CD4-positive, alpha-beta T cell treated with Interleukin-2 at 100 ng/mL for 4 hours (primary cell): Measurements from ENCODE around the gene TCP11.

Experiments
- DNase-seq: peaks from one replicate; pipeline ENCODE4 v3.0.0-alpha.2; 2020; ENCODE audit warnings: low spot score

TCP11 gene

GRCh38 chr6:35080821-35081425 is 60.2 kb downstream of the TCP11 start:
- DNase-seq: no peak

GRCh38 chr6:35080016-35080680 is 61.0 kb downstream of the TCP11 start:
- DNase-seq: no peak

DNA sequence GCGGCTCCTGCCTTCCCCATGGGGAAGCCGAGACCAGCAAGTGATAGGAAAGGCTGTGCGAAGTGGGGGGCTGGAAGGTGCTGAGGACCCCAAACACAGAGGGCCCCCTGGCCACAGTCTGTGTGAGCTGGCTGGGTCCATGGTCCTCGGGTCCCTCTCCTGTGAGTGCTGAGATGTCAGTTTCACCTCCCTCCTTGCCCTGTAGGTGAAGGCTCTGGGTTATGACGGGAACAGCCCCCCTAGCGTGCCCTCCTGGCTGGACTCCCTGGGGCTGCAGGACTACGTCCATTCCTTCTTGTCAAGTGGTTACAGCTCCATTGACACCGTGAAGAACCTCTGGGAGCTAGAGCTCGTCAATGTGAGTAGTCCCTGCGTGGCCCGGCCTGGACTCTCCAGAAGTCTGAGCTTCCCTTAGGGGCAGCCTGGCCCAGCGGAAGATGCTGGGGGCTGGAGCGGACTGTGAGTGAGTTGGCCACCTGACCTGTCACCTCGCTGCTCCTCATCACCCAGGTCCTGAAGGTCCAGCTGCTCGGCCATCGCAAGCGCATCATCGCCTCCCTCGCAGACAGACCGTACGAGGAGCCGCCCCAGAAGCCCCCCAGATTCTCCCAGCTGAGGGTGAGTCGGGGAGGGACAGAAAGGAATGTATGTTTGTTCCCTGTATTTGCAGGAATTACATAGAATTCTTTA is 61.7 kb downstream of the TCP11 start:
- no peak for DNase-seq

DNA sequence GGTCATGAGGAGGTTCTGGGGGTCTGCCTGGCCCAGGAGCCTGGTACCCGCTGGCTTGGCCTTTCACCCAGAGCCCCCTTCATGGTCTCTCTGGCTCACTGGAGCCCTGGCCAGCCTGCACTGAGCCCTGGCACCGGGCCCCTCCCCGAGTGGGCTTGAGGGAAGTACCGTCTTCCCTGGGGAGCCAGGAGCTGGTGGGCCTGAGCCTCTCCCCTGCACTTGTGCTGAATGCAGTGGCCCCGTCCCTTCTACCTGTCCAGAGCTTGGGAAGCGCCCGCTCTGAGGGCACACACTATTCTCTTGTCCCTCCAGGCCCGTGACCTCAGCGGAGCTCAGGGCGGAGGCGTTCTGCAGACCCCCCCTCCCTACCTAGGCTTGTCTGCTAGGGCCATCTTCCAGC is 62.2 kb downstream of the TCP11 start:
- DNase-seq: no peak

- no peak for DNase-seq
These were observed 62.8 kb downstream of the TCP11 start for GRCh38 chr6:35078226-35078850.

DNA sequence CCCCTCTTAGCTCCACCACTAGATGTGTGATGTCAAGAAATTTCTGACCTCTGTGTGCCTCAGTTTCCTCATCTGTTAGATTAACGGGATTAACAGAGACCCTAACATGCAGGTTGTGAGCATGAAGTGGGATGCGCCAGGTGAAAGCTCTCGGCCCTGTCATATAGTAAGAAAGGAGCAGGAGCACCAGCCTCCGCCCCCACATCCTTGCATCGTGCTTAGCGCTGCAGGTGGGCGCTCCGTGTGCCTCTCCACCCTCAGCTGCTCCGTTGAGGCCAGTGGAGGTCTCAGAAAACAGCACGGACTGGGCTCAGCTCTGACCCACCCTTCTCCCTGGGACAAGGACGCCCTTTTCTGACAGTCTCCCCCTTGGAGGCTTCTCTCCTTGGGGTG is 63.4 kb downstream of the TCP11 start:
- DNase-seq: no peak

GRCh38 chr6:35076997-35077712 is 64.0 kb downstream of the TCP11 start:
- no peak for DNase-seq

- no peak for DNase-seq
These were observed 67.2 kb downstream of the TCP11 start for GRCh38 chr6:35073766-35074471.

GRCh38 chr6:35073211-35073610 is 67.9 kb downstream of the TCP11 start:
- DNase-seq: no peak

- DNase-seq: no peak
These were observed 68.5 kb downstream of the TCP11 start for GRCh38 chr6:35072698-35073055.

DNA sequence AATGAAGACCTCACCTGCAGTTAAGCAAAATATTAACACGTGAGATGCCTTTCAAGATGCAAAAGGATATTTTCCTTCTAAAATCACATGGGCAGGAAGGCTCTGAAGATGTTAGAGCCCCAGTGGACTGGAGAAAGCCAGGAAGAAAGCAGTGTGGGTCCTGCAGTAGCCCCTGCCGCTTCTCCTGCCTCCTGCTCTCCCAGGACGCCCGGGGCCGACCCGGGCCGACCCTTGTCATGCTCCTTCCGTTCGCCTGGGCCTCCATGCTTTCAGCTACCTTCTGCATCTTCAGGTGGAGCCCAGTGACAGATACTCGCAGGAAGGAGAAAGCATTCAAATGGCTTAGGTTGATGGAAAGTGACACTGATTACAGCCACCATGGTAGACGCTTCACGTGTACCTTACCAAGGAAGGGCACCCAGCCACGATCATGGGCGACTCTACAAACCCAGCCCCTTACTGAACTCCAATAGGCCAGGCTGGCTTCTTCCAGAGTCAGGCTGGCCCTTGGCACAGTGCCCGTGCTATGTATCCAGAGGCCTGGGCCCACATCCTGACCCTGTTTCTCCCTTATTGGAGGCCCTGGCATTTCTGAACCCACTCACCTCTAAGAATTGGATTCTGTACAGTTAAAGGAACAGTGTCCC is 69.0 kb downstream of the TCP11 start:
- no peak for DNase-seq

DNA sequence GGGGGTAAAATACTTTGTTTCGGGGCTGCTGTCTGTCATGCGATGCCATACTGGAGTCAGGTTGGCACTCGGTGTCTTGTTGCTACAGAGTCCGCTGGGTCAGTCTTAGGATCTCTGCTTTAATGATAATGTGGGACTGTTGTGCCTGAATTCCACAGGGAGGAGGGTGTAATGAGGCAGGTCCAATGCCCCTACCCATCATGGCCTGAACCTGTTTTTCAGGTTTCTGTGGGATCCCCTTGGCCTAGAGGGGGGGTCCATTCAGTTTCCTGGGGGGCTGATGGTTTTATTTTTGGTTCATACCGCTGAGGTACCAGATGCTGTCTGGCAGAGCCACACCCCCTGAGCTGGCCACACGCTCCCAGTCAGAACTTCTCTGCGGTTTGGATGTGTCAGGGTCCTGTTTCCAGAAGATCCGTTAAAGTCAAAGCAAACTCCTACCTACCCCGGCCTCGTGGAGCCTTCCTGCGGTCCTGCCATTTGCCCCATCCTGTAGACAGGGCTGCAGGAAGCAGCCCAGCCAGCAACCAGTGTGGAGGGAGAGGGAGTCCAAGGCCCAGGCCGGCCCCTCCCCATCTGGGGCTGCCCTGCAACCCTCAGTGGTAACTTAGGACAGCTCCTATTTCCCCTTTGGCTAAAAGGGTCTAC is 69.7 kb downstream of the TCP11 start:
- no peak for DNase-seq

DNA sequence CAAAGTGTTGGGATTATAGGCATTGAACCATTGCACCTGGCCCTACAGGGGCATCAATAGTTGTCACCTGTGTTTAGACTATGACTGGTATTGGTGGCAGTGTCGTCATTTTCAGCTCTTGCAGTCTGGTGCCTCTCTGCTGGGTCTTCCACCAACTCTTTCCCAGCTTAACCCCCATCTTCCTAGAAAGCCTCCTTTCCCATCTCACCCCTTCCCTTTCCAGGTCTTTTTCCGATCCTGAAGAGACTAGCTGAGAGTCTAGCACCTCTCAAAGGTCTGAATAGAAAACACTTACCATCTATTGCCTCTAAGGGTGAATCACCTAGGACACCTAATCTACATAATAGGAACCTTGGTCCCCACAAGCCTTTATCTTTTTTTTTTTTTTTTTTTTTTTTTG is 71.0 kb downstream of the TCP11 start:
- no peak for DNase-seq

- no peak for DNase-seq
These were observed 71.9 kb downstream of the TCP11 start for GRCh38 chr6:35069262-35069661.

GRCh38 chr6:35068644-35069043 is 72.5 kb downstream of the TCP11 start:
- no peak for DNase-seq

DNA sequence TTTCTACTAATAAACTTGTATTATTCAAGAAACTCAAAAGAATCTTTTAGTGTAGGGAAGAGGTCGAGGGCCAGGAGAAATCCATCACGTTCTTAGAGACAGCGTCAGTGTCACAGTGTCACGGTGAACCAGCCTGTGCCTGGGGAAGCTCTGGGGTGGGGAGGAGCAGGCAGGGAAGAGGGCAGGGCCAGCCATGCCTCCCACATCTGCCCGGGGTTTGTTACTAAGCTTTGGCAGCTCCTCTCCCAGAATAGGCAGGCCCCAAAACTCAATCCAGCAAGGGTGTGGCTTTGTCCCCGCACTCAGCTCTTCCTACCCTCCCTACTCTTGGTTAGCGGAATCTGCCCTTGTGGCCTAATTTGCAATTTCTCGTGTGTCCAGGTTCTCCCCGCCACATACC is 72.9 kb downstream of the TCP11 start:
- no peak for DNase-seq
